NCI-H2227 (cell line): ENCODE measurements around the gene MYOM1.

Experiments
- DNase-seq: peaks from one replicate; lab custom pipeline; 2025; ENCODE audit not compliant: unreplicated experiment; lab: John Stamatoyannopoulos, UW

MYOM1 gene

DNA sequence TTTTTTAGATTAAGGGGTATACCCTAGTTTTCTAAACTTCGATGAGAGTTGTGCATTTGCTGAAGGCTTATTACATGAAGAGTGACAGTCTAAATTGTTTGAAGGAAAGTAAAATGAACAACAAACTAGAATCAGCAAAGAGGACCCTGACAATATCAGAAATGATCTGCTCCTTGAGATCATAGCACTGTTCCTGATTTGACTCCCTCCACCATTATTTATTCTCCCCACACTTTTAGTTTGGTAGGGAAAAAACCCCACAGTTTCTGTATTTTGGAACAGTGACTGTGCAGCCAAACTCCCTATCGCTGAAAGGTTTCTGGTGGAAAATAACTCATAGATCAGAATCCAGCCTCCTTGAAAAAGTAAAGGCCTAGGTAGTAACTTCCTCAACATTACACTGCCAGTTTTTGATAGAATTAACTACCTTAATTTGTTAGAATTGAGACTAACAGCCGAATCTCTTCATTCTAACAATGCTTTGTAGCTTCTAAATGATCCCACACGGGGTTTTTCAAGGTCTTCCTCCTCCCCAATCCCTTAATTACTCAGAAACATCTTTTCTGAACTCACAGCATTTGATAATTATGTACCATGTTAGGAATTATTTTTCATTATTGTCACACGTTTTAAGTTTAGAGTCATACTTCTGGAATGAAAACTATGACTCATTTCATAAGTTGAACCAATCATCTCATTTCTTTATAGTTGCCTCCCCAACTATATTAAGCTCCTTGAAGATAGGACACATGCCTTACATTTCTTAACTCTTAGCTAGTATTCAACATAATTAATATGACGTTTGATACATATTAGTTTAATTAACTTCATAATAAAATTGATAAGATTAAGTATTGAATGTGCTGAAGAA, 30.7 kb upstream of the MYOM1 start:
- no peak for DNase-seq

GRCh38 chr18:3248658-3249359, 29.0 kb upstream of the MYOM1 start:
- peak; percentile 21 for DNase-seq

GRCh38 chr18:3248062-3248657, 28.4 kb upstream of the MYOM1 start:
- DNase-seq = peak; percentile 46

DNA sequence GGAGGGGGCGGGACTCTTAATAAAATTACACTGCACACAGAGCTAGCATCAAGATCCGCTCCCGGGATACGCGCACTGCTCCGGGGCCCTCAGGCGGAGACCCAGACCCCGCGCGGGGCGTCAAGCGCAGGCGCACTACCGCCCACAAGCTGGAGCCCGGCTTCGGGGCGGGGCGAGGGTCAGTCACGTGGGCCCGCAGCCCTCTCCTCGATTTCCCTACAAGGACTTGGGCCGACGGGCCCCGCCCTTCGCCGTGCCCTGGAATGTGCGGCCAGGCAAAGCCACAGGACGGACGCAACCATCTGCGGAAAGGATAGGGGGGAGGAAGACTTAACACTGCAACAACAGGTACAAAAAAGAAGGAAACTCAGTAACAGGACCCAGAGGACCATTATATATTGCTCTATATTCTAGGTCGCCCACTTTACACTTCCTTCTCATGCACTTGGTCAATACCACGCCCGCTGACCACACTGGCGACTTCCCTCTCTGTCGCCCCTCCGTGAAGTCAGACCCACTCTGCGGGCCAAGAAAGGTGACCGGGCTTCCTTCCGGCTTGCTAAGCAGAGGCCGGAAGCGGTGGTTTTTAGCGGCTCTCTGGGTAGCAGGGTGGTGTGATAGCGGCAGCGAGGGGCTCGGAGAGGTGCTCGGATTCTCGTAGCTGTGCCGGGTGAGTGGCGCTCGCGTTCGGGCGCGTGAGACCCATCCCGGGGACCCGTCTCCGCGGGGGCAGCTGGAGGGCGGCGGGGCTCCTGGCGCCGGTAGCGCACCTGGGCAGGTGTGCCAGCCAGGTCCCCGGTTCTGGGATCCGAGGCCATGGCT, 27.7 kb upstream of the MYOM1 start, which contains the start of gene MYL12A:
Gene MYL12A, plus strand, starts transcription at position 562 of the 822 bp plus-strand sequence. CDS start 5,447 bp downstream, outside the sequence.
- peak; percentile 98 for DNase-seq

GRCh38 chr18:3246635-3247239, 27.0 kb upstream of the MYOM1 start:
- DNase-seq = no peak

GRCh38 chr18:3245853-3246634, 26.3 kb upstream of the MYOM1 start:
- DNase-seq = peak; percentile 91

DNA sequence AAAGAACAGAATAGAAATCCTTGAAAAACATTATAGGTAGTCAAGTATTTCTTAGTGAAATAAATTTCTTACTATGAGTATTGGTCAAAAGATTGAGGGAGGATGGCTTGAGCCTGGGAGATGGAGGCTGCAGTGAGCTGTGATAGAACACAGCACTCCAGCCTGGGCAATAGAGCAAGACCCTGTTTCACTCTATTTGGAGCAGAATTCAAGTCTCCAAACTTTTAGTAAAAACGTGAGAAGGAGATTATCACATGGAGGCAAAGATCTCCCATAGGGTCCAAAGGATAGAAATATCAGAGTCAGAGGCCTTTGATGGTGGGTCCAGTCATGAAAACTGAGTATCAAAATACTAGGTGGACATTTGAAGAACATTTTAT, 25.4 kb upstream of the MYOM1 start:
- no peak for DNase-seq

DNA sequence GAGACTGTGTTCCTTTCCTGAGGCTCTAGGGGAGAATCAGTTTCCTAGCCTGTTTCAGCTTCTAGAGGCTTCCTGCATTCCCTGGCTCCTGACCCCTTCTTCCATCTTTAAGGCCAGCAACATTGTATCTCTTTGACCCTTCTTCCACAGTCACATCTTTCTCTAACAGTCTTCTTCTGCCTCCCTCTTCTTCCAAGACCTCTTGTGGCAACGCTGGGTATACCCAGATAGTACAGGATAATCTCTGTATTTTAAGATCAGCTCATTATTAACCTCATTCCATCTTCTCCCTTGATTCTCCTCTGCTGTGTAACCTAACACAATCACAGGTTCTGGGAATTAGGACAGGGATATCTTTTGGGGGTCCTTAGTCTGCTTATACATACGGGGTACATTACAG, 19.0 kb upstream of the MYOM1 start:
- DNase-seq = no peak

GRCh38 chr18:3236470-3236869, 16.7 kb upstream of the MYOM1 start:
- no peak for DNase-seq

- no peak for DNase-seq
These were observed 16.1 kb upstream of the MYOM1 start for GRCh38 chr18:3235846-3236245.

DNA sequence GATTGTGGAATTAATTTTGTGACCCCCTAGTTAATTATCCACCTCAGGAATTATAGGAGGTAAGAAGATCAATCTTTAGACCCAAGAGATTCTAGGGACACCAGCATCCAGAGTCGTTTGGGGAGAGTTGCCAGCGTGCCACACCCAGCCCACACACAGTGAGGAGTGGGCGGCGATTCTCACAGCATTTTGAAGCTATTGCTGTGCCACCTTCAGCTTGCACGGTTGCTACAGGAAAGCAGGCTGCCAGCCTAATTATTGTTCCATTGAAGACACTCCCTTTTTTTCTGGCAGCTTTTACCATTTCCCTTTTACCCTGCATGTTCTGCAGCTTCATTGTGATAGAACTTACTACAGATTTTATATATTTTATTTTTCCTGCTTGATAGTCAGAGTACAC, 14.7 kb upstream of the MYOM1 start:
- DNase-seq = no peak

DNA sequence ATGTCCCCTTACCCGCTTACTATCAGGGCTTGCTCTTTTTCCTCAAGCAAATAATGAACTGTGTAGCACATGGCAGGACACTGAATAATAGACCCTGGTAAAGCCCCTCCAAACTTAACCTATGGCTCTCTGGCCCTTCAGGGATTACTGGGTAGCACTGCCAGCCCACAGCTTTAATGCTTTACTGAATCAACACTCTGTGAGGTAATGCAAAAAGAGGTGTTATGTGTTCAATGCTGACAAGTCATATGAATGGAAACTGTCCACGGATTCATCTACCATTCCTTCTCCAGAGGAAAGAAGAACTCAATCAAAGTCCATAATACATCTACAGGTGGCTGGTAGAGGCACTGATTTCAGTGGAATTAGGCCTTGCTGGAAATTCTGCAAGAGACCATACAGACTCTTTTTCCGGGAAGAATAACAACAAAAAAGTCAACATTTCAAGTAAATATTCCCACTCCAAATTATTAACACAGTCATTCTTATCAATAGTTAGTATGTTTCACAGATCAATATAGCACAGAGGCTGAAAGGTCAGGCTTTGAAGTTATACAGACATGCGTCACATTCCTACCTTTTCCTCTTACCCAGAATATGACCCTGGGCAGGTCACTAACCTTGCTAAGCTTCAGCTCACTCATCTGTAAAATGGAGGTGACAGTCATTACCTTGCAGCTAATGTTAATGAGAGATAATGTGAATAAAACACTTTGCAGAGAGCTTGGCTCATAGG, 13.8 kb upstream of the MYOM1 start:
- no peak for DNase-seq

- DNase-seq = no peak
These were observed 13.2 kb upstream of the MYOM1 start for GRCh38 chr18:3233004-3233403.

DNA sequence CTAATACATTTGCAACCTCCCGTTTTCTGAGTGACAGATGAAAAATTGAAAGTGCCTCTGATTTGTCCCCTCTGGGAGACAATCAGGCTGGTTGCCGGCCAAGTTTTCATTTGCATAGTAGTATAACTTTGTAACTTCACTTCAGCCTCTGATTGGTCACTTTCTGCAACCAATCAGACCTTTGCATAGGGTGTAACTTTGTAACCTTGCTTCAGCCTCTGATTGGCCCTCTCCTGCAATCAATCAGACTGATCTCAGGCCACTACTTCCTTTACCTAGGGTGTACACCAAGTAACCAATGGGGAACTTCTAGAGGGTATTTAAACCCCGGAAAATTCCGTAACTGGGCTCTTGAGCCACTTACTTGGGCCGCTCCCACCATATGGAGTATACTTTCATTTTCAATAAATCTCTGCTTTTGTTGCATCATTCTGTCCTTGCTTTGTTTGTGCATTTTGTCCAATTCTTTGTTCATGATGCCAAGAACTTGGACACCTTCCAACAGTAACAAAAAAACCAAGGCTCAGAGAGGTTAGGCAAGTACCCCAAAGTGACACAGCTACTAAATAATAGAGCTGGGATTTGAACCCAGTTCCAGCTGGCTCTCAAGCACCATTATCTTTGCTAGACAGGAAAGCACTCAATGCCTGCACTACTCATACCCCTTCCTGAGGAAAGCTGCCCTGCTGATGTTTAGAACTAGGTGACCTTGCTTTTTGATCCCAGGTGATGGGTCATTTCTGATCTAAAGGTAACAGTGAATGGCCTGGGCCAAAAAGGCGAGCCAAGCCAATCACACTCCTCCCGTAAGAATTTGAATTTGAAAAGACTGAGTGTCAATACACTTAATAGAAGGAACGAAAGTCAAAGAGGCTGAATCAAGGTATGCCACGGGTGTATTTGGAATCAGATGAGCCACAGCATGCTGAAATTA, 10.9 kb upstream of the MYOM1 start:
- no peak for DNase-seq

GRCh38 chr18:3226048-3226447, 6.3 kb upstream of the MYOM1 start:
- no peak for DNase-seq

GRCh38 chr18:3225588-3225987, 5.8 kb upstream of the MYOM1 start:
- no peak for DNase-seq

DNA sequence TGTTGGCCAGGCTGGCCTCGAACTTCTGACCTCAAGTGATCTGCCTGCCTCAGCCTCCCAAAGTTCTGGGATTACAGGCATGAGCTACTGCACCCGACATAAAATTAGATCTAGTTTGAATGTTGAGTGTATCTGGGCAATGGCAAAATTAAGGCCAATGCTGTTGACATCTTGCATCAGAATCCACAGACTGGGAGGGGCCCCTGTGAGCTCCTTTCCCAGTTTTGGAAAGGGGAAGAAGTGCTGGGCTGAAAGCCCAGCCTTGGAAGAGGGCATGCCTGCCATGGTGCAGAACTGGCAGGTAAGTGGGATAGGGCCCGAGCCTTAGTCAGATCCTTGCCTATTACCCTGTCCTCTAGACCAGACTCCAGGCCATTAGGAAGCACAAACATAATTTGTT, 4.5 kb upstream of the MYOM1 start:
- DNase-seq = no peak

DNA sequence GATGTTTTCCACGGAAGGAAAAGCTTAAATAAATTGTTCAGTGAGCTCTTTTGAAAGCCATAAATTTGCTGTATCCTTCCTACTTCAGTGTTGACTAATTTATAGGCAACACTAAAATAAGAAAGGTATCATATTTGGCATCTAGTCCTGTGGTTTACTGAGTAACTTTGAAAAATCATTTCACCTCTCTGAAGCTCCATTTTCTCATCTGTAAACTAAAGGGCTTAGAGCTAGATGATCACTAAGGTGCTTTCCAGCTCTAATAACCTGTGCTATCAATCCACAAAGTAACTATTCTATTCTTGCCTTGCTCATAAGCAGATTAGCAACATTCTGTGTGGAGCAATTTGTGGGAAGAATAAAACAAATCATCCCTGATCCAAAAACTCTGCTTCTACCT, 3.6 kb upstream of the MYOM1 start:
- no peak for DNase-seq
